B cell (primary cell): ENCODE results near the gene TNPO3. TPM values are rescaled to one million over a fixed set of nuclear protein-coding genes. Genes with fewer than 3 reads are reported as not detected.

Experiments used
- ATAC-seq: fragments of 200-7000 bp; cut with Tn5 transposase; one replicate; pipeline ENCODE4 v1.10.0; 2021; ENCODE audit warnings: low read depth, mild to moderate bottlenecking, moderate number of reproducible peaks, moderate library complexity
- CTCF ChIA-PET: fragments of 350-600 bp; sonication (Branson Sonifier 250); formaldehyde crosslinking; loops from one replicate; lab custom pipeline; 2021; ENCODE audit warnings: antibody characterized with exemption, inconsistent platforms; lab: Charles Lee
- POLR2A ChIA-PET: fragments of 350-600 bp; sonication (Branson Sonifier 250); formaldehyde crosslinking; loops from one replicate; lab custom pipeline; 2021; ENCODE audit warnings: antibody characterized with exemption; lab: Charles Lee
- DNase-seq: peaks from one replicate; pipeline ENCODE4 v3.0.0; 2013
- H2AFZ ChIP-seq: 2 replicates; pipeline ENCODE4 v1.6.1; 2012; ENCODE audit warnings: mild to moderate bottlenecking, low read depth, low read length; ENCODE audit not compliant: insufficient read depth, poor library complexity, severe bottlenecking
- H3K27ac ChIP-seq, 2 donors: 1 replicate in 1 of 2; 2 replicates in 1 of 2; pipeline ENCODE4 v1.5.1; 2012 to 2013; ENCODE audit warnings: low read length in 2 of 2, mild to moderate bottlenecking in 2 of 2, moderate library complexity in 1 of 2
- H3K27me3 ChIP-seq, 4 experiments: fragments of 200-600 bp in 1 of 4; sonication (generic) in 1 of 4; replicated peaks in 1 of 4; 1 replicate in 2 of 4; 2 replicates in 2 of 4; pipeline versions ENCODE4 v1.6.1 to v1.7.0; 2013 to 2016; ENCODE audit warnings: low read length in 3 of 4, mild to moderate bottlenecking in 2 of 4, mixed read lengths in 1 of 4, moderate library complexity in 1 of 4; ENCODE audit not compliant: insufficient read depth in 4 of 4, control insufficient read depth in 3 of 4; ENCODE audit errors: control extremely low read depth in 1 of 4
- H3K36me3 ChIP-seq, 2 experiments: replicated peaks in 1 of 2; 1 replicate in 1 of 2; 2 replicates in 1 of 2; pipeline versions ENCODE4 v1.6.1 to v1.7.1; 2013; ENCODE audit warnings: low read length in 1 of 2; ENCODE audit not compliant: insufficient read depth in 2 of 2, control insufficient read depth in 1 of 2; ENCODE audit errors: control extremely low read depth in 1 of 2, extremely low read depth in 1 of 2
- H3K4me1 ChIP-seq, 2 donors: fragments of 200-600 bp in 1 of 2; sonication (generic) in 1 of 2; 1 replicate in 1 of 2; 2 replicates in 1 of 2; pipeline versions ENCODE4 v1.5.1 to v1.6.1; 2013 to 2017; ENCODE audit warnings: low read length in 2 of 2; ENCODE audit not compliant: control insufficient read depth in 2 of 2, insufficient read depth in 2 of 2
- H3K4me2 ChIP-seq: replicated peaks from 2 replicates; pipeline ENCODE3; 2012; ENCODE audit warnings: mild to moderate bottlenecking, low read depth, low read length; ENCODE audit not compliant: poor library complexity, severe bottlenecking
- H3K4me3 ChIP-seq, 5 experiments: fragments of 200-600 bp in 1 of 5; sonication (generic) in 1 of 5; 1 replicate in 3 of 5; 2 replicates in 2 of 5; pipeline versions ENCODE4 v1.5.1 to v1.7.0; 2011 to 2016; ENCODE audit warnings: low read length in 4 of 5, mild to moderate bottlenecking in 4 of 5, low read depth in 2 of 5, control low read depth in 1 of 5, moderate library complexity in 1 of 5; ENCODE audit not compliant: insufficient read depth in 1 of 5; ENCODE audit errors: control extremely low read depth in 1 of 5, extremely low read depth in 1 of 5
- H3K79me2 ChIP-seq: fragments of 200-600 bp; sonication (generic); one replicate; pipeline ENCODE4 v1.6.0; 2016; ENCODE audit warnings: low read length; ENCODE audit not compliant: control insufficient read depth, insufficient read depth
- H3K9ac ChIP-seq: fragments of 200-600 bp; sonication (generic); 2 replicates; pipeline ENCODE4 v1.6.1; 2017; ENCODE audit warnings: mild to moderate bottlenecking, low read length, moderate library complexity
- H3K9me3 ChIP-seq, 3 donors: one replicate each; pipeline versions ENCODE4 v1.6.1 to v1.7.1; 2013; ENCODE audit warnings: low read length in 2 of 3; ENCODE audit not compliant: control insufficient read depth in 2 of 3, insufficient read depth in 1 of 3; ENCODE audit errors: control extremely low read depth in 1 of 3
- H4K20me1 ChIP-seq: 2 replicates; pipeline ENCODE4 v1.6.0; 2012; ENCODE audit warnings: mild to moderate bottlenecking, low read length; ENCODE audit not compliant: insufficient read depth, control insufficient read depth, poor library complexity, severe bottlenecking
- H3K27ac Mint-ChIP-seq: one replicate; pipeline ENCODE4 v1.8.0; 2021; ENCODE audit warnings: mixed read lengths
- H3K27me3 Mint-ChIP-seq: one replicate; pipeline ENCODE4 v1.8.0; 2021; ENCODE audit warnings: mixed read lengths
- H3K4me1 Mint-ChIP-seq: one replicate; pipeline ENCODE4 v1.8.0; 2021; ENCODE audit warnings: mixed read lengths
- H3K4me3 Mint-ChIP-seq: one replicate; pipeline ENCODE4 v1.8.0; 2021; ENCODE audit warnings: mixed read lengths
- H3K9me3 Mint-ChIP-seq: one replicate; pipeline ENCODE4 v1.8.0; 2022; ENCODE audit warnings: mixed read lengths; ENCODE audit not compliant: insufficient read depth
- CTCF ChIP-seq: fragments of 200-600 bp; IDR thresholded peaks from one replicate; pipeline ENCODE4 v1.8.0; 2022; ENCODE audit warnings: antibody characterized with exemption, mild to moderate bottlenecking
- EZH2 ChIP-seq: IDR thresholded peaks from 2 replicates; pipeline ENCODE4 v1.6.1; 2012; ENCODE audit warnings: borderline replicate concordance, low read depth, mild to moderate bottlenecking, moderate library complexity, low read length; ENCODE audit not compliant: insufficient read depth, poor library complexity, severe bottlenecking
- intact Hi-C: fragments of 100-400 bp; cut with micrococcal nuclease; formaldehyde crosslinking; loops from one replicate; pipeline ENCODE4 v1.10.0; 2022
- polyA plus RNA-seq: library from polyadenylated mRNA; depleted of rRNA; stranded (reverse); fragments of >200 nt; gene quantifications from 2 replicates; pipeline ENCODE4 v1.2.3, GENCODE V29; 2012
- total RNA-seq, 2 donors: library from RNA; stranded (reverse); fragments of 120-200 nt in 1 of 2; gene quantifications; 1 replicate in 1 of 2; 2 replicates in 1 of 2; pipeline versions ENCODE4 v1.2.3 to v1.2.4, GENCODE V29; 2013 to 2022

The TNPO3 gene
- total and polyA plus RNA-seq, 2 donors (not counting 1 experiment from before 2014, with no cell fraction given), result 19.0 to 48.3 TPM

DNA sequence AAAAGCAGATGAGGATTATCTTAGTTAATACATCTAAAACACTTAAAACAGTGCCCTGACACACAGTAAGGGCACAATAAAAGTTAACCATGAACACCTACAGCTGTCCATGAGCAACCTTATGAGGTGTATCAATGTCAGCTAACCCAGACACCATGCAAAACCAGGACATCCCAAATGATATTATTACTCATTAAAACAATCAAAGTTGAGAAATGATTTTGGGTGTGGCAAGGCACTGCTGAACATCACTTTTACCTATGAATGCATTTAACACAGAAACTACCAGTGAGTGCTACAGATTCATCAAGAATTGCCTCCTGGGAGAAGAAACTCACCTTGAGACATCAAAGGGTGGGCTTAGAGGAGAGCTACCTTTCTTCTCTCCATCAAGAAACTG is 98.9 kb downstream of the TNPO3 start:
- no peak overlapping the region for H3K4me3 Mint-ChIP-seq
- DNase-seq, result no peak
- Histone ChIP-seq H3K9me3 (no peaks in the 10 kb centered on the region), H3K4me1 (peaks cover 17 to 21% of the 10 kb centered on the region in 2 donors), H2AFZ (no peak overlapping the region), H3K36me3 (peaks cover 28 to 55% of the 10 kb centered on the region in 2 experiments), H3K27ac (peak overlapping the region; percentile 85 to 92), H3K9ac (no peak overlapping the region), H3K4me2 (no peak overlapping the region), H4K20me1 (no peaks in the 10 kb centered on the region), H3K79me2 (no peaks in the 10 kb centered on the region), H3K4me3 (no peak overlapping the region), H3K27me3 (no peaks in the 10 kb centered on the region)
- peak overlapping the region; percentile 95 for H3K27ac Mint-ChIP-seq
- POLR2A ChIA-PET, result interaction anchor here (1.1 to 1.5 kb wide), 2 partner anchors 8 to 16 kb away, joined by 4 to 10 read pairs; no protein-coding TSS in a partner anchor
- CTCF ChIA-PET, result interaction anchor here (1.3 to 4.1 kb wide), 5 partner anchors 13 to 135 kb away, joined by 3 to 26 read pairs (median 3); no protein-coding TSS in a partner anchor
- TF ChIP-seq CTCF (no peak), EZH2 (no peak)
- H3K9me3 Mint-ChIP-seq, result no peaks in the 10 kb centered on the region
- intact Hi-C loops, result loop anchor here (1.0 to 2.0 kb wide), 4 partner anchors 7 to 51 kb away; no protein-coding TSS in a partner anchor
- H3K27me3 Mint-ChIP-seq, result no peaks in the 10 kb centered on the region
- ATAC-seq, result no peak
- H3K4me1 Mint-ChIP-seq, result peaks cover 48% of the 10 kb centered on the region
